ENCODE results near the gene PSMD1.

GRCh38 chr2:231133365-231134099 is 76.9 kb downstream of the PSMD1 start:
- TF ChIP-seq CTCF (IDR thresholded peaks at IDR 0.05) (no peak), POLR2A (IDR thresholded peaks at IDR 0.05; ENCODE audit: low read depth) (no peak)

Measured in esophagus muscularis mucosa (tissue), 3 donors.